GM20431 (cell line): ENCODE results near the gene NCKAP1.
"Not testable (repeated sequence)": the region's sequence is repeated elsewhere in the genome, so short reads cannot be mapped to it uniquely, and the experiment has no call there.

Experiments used
- in situ Hi-C: fragments of 300-500 bp; cut with MseI, MboI; formaldehyde crosslinking; loops from one replicate; pipeline ENCODE4 v1.15.0; 2020; ENCODE audit warnings: low sequenced_read_pairs; ENCODE audit not compliant: unreplicated experiment

The NCKAP1 gene

GRCh38 chr2:183037074-183037552 lies 1.1 kb downstream of the NCKAP1 start:
- in situ Hi-C loops: no loop called here

- in situ Hi-C loops: no loop called here
Observed at GRCh38 chr2:183035954-183036669, 2.1 kb downstream of the NCKAP1 start.

GRCh38 chr2:183035298-183035953 lies 2.8 kb downstream of the NCKAP1 start:
- in situ Hi-C loops: no loop called here

DNA sequence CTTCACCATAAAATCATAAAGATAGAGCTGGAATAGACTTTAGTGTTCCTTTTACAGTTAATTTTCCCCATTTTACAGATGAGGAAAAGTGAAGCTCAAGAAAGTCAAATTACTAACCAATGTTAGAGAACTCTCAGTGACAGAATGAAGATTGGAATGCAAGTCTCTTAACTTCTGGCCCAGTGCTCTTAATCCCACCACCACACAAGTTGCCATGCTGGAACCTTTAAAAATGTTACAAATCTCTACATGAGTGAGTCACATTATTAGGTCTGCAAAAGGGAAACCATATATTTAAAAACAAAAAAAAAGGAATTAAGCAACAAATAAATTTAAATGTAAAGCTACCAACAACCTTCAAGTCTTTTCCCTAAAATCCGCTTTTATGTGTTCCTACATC lies 3.5 kb downstream of the NCKAP1 start:
- in situ Hi-C loops: no loop called here

DNA sequence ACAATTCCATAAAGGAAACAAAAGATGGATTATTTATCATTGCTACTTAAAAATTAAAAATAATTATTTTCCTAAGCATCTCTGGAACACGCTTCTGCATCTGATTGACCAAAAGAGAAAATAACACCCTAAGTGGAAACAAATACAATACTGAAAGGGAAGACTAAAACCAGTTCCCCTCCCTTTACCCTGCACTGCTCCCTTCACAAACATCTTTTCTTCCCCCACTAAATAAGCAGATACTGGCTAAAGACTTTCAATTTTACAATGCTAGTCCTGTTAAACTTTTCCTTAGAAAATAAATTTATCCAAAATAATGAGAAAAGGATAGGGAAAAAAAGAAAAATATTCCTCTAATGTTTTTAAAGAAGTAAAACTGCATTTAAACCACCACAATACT lies 4.3 kb downstream of the NCKAP1 start:
- in situ Hi-C loops: no loop called here

DNA sequence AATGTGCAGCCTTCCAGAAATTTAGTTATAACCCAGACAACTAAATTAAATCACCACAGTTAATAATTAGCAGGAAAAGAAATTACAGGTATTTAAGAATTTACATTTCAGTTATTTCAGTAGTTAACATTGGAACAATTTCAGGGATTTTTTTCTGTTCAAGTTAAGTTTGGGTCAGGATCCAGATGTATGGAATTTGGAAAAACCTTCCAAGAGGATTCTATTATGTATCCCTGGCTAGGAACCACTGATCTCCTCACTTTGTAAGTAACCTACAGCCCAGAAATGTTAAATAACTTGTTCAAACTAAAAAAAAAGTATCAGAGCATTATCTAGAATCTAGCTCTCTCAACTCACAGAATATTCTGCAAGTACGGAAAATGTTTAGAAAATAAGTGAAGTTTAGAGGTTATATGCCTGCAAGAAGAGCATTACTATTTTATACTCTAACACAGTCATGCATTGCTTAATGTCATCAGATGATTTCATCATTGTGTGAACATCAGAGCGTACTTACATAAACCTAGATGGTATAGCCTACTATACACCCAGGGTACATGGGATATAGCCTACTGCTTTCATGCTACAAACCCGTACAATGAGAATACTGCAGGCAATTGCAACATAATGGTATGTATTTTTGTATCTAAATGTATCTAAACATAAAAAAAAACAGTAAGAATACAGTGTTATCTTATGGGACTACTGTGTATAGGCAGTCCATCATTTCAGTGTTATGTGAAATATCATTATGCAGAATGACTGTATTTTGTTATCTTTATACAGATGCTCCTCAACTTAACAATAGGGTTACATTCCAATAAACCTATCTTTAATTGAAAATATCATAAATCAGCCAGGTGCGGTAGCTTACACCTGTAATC lies 6.1 kb downstream of the NCKAP1 start:
- in situ Hi-C loops: no loop called here

DNA sequence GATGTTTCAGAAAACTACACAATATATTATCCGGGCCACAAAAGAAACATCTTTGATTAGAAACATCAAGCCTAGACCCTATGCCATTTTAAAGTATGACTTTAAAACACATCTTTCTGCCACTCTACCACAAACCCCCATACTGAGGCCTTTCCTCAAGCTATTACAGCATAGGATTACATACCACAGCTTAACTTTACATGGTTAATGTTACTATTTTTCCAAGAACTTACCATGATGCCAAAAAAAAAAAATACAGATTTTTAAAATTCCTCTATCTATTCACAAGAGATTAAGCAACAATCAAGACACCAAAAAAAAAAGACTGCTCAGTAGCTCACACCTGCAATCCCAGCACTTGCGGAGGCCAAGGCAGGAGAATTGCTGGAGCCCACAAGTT lies 9.0 kb downstream of the NCKAP1 start:
- in situ Hi-C loops: no loop called here

DNA sequence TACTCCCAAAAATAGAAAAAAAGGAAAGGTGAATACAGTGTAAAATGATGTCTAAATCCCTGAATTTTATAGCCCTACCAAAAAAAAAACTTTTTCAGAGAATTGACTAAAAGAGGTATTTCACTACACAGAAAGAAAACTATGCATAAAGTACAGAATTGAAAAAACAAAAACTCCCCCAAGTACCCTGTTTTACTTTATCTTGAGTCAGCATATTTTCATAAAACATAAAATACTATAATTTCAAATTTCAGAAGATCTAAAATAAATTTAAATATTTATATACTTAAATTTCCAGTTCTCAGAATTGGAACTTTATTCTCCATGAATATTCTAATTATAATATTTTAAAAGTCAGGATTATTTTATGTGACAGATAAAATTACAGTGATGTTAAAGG lies 10.1 kb downstream of the NCKAP1 start:
- in situ Hi-C loops: no loop called here

- in situ Hi-C loops: no loop called here
Observed at GRCh38 chr2:183027443-183027842, 10.8 kb downstream of the NCKAP1 start.

DNA sequence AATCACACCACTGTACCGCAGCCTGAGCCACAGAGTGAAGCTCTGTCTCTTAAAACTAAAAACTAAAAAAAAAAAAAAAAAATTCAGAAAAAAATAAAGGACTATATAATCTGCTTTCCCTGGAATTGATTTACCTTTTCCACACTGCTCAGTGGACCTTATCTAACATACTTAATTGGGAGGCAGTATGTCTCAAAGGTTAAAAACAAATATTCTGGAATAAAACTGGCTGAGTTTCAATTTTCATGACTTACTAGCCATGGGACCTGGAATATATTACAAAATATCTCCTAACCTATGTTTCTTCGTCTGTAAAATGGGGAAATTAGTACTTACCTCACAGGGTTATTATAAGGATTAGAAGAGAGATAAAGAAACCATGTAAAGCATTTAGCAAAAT lies 11.8 kb downstream of the NCKAP1 start:
- in situ Hi-C loops: no loop called here

GRCh38 chr2:183025993-183026392 lies 12.3 kb downstream of the NCKAP1 start:
- in situ Hi-C loops: no loop called here

- in situ Hi-C loops: no loop called here
Observed at GRCh38 chr2:183024339-183025095, 13.7 kb downstream of the NCKAP1 start.

DNA sequence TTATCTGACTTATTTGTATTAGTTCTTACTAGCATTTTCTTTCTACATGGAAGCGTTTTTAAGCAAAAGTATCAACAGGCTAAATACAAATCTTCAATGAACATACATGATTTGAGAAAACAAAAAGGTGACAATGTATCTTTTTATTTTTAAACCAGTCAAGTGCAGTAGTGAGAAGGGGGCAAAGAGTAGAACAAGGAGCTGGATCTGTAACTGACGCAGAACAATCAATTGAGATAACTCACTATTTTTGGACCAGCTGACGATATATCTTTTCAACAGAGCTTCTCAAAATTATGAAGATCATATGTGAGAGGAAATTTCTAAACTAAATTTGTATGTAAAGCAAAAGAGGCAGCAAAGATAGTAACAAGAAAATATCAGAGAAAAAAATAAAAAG lies 15.5 kb downstream of the NCKAP1 start:
- in situ Hi-C loops: no loop called here

- in situ Hi-C loops: no loop called here
Observed at GRCh38 chr2:183021613-183022012, 16.6 kb downstream of the NCKAP1 start.

DNA sequence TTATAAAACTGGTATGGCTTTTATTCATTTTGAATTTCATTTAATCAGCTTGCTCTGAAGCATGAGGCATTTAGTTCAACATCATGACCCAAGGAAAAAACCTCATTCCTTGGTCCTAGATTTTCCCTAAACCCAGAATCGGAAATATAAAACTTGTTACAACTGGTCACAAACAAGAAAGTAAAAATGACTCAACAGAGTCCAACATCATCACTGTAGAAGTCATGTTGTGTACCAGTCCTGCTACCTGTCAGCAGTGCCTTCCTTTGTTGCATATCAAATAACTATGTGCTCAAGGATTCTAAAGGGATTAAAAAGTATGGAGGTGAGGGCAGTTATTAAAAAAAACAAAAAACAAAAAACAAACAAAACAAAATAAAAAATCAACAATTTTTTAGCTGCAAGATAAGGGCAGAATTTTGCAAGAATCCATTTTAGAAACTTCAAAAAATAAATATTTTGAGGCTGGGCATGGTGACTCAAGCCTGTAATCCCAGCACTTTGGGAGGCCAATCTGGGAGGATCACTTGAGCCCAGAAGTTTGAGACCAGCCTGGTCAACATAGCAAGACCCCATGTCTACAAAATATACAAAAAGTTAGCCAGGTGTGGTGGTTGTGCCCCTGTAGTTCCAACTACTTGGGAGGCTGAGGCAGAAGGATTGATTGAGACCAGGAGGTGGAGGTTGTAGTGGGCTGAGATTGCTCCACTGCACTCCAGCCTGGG lies 18.4 kb downstream of the NCKAP1 start:
- in situ Hi-C loops: no loop called here

GRCh38 chr2:183017845-183018244 lies 20.4 kb downstream of the NCKAP1 start:
- in situ Hi-C loops: not testable (repeated sequence)

GRCh38 chr2:183014005-183014404 lies 24.3 kb downstream of the NCKAP1 start:
- in situ Hi-C loops: no loop called here

DNA sequence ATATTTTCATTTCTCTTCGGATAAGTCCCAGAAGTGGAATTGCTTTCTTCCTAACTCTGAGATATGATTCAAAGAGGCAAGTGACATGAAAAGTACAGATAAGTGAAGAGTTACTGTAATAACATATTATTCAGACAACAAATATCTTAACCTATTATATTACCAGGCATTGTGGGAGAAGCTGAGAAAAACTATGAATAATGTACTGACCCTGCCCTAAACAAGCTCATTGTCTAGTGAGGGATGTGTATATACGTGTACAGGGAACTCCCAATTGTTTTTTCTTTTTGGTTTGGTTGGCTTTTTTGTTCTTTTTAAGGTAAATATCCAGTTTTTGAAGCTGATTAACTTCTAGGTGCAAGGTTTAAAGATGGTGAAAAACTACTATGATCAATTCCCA lies 26.5 kb downstream of the NCKAP1 start:
- in situ Hi-C loops: no loop called here

DNA sequence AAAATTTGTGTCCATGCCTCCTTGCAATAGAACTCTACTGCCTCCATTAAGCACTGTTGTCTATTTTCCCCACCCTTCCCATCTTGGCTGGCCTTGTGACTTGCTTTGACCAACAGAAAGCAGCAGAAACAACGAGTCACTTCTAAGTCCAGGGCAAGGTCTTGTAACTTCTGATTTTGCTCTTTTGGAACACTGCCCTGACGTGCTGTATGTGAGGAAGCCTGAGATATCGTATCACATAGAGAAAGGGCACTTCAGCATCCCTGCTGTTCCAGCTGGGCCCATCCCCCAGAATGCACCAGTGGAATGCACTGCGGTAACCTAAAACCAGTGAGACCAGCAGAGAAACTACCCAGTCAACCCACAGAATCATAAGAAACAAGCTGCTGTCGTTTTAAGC lies 28.1 kb downstream of the NCKAP1 start:
- in situ Hi-C loops: no loop called here
